Uterus (tissue), 2 donors: ENCODE data around the gene GFM1.

Experiments
- CTCF ChIP-seq, 4 experiments: fragments of 200-600 bp in 2 of 4; fragments of 450-650 bp in 2 of 4; sonication (generic) in 2 of 4; IDR thresholded peaks; one replicate each; pipeline ENCODE4 v1.5.1; 2016 to 2019; ENCODE audit warnings: antibody characterized with exemption in 4 of 4, mild to moderate bottlenecking in 2 of 4, moderate library complexity in 1 of 4
- POLR2A ChIP-seq, 2 donors: fragments of 450-650 bp; IDR thresholded peaks; one replicate each; pipeline ENCODE4 v1.6.1; 2016; ENCODE audit warnings: antibody characterized with exemption in 2 of 2, mild to moderate bottlenecking in 1 of 2, moderate library complexity in 1 of 2

- TF ChIP-seq POLR2A (IDR thresholded peaks at IDR 0.05) (no peak), CTCF (IDR thresholded peaks at IDR 0.05) (no peak)
These were observed 95.3 kb downstream of the GFM1 start for GRCh38 chr3:158739661-158740060.
